Heart right ventricle (tissue), 16 donors: ENCODE data around the gene TNS3. TPM values are rescaled to one million over a fixed set of nuclear protein-coding genes. Genes with fewer than 3 reads are reported as not detected.

Source experiments
- ATAC-seq, 8 donors: fragments of 200-7000 bp; cut with Tn5 transposase; one replicate each; pipeline ENCODE4 v1.9.1; 2020; ENCODE audit warnings: mild to moderate bottlenecking in 8 of 8, moderate library complexity in 8 of 8, moderate number of reproducible peaks in 1 of 8
- DNase-seq, 2 donors: peaks; one replicate each; pipeline ENCODE4 v3.0.0-alpha.2; 2020
- H3K27ac ChIP-seq, 10 donors: fragments of 200-600 bp; sonication (generic) in 2 of 10; one replicate each; pipeline versions ENCODE4 v1.5.0 to v1.8.0; 2020 to 2022; ENCODE audit warnings: mild to moderate bottlenecking in 3 of 10
- H3K27me3 ChIP-seq, 7 donors: fragments of 200-600 bp; one replicate each; pipeline ENCODE4 v1.8.0; 2021 to 2022; ENCODE audit warnings: mild to moderate bottlenecking in 2 of 7
- H3K36me3 ChIP-seq, 9 donors: fragments of 200-600 bp; sonication (generic) in 1 of 9; one replicate each; pipeline versions ENCODE4 v1.5.0 to v1.8.0; 2020 to 2022; ENCODE audit warnings: mild to moderate bottlenecking in 2 of 9
- H3K4me1 ChIP-seq, 9 donors: fragments of 200-600 bp; sonication (generic) in 1 of 9; one replicate each; pipeline versions ENCODE4 v1.5.0 to v1.8.0; 2020 to 2022; ENCODE audit warnings: mild to moderate bottlenecking in 4 of 9
- H3K4me3 ChIP-seq, 10 donors: fragments of 200-600 bp; sonication (generic) in 2 of 10; one replicate each; pipeline versions ENCODE4 v1.5.0 to v1.8.0; 2020 to 2022; ENCODE audit warnings: mild to moderate bottlenecking in 7 of 10, moderate library complexity in 2 of 10
- H3K9me3 ChIP-seq, 11 donors: fragments of 200-600 bp in 10 of 11; sonication (generic) in 2 of 11; one replicate each; pipeline versions ENCODE4 v1.5.0 to v1.8.0; 2013 to 2022; ENCODE audit warnings: mild to moderate bottlenecking in 2 of 11, control low read depth in 1 of 11, moderate library complexity in 1 of 11
- CTCF ChIP-seq, 9 donors: fragments of 200-600 bp; sonication (generic) in 2 of 9; IDR thresholded peaks; one replicate each; pipeline versions ENCODE4 v1.5.0 to v1.8.0; 2021 to 2022; ENCODE audit warnings: antibody characterized with exemption in 9 of 9, mild to moderate bottlenecking in 5 of 9, moderate library complexity in 1 of 9
- WGBS, 2 donors: extraction: QIAGEN DNeasy Blood & Tissue Kit; methylation state at CpG; one replicate each; pipeline ENCODE4 v1.1.7; 2013; ENCODE audit warnings: inconsistent platforms in 1 of 2; 5-methylcytosine and 5-hydroxymethylcytosine counted together
- intact Hi-C, 10 donors: fragments of 100-400 bp; cut with DNase I; formaldehyde crosslinking; loops; one replicate each; pipeline versions ENCODE4 v1.11.1 to v1.14.2; 2022
- polyA plus RNA-seq, 2 donors: library from polyadenylated mRNA; stranded (reverse); fragments of 200-250 nt; gene quantifications; one replicate each; pipeline ENCODE4 v1.2.3, GENCODE V29; 2013
- total RNA-seq, 10 donors: library from RNA; stranded (reverse); fragmentation: NEBNext Ultra II Directional in 3 of 10; extraction: Animal tissue kit (Norgen Biotek cat#: 25700) in 3 of 10; gene quantifications; one replicate each; pipeline versions ENCODE4 v1.2.1 to v1.2.4, GENCODE V29; 2021 to 2023
- donor health status: Arrhythmogenic right ventricular cardiomyopathy.
- donor health status: ischemic (EF 13 %, LVEDD 7.1; RV severe dilation, severe dysfunction).
- donor health status: healthy with polysubstance abuse.
- donor health status: DM: no; HTN: yes; CAD: no.
- donor health status: DM: no; HTN: no; CAD: no.
- donor health status: ischemic (EF 25% LVEDD 6.9; RV normal size, moderate dysfunction).
- donor health status: ischemic (EF 25% LVEDD 5.7; RV mildly dilated, moderate dysfunction).
- donor health status: healthy.
- donor health status: DM: yes; HTN: yes; CAD: no.
- donor health status: Ischemic cardiomyopathy.
- donor health status: ischemic (EF 35%, LVEDD 5.7; RV mildly dilated, moderate dysfunction).
- donor health status: nonischemic (EF 11% LVEDD 7.7; RV severe dilation, severe dysfunction).
- donor health status: DM: yes; HTN: yes; CAD: no.
- donor health status: PGD.
- donor health status: ischemic (EF 29% LVEDD 5.4; RV normal size, mild dysfunction).
- donor health status: nonischemic (EF 23%, LVEDD 6.1; RV moderate dilation, normal function).

The TNS3 gene
- total and polyA plus RNA-seq, 12 donors = 6.7 to 74.2 (median 34.0) TPM

- Histone ChIP-seq H3K36me3 (peaks cover 0 to 47% (median 13%) of the 10 kb centered on the region in 9 donors), H3K27me3 (no peaks in the 10 kb centered on the region), H3K4me1 (peaks cover 5 to 48% (median 32%) of the 10 kb centered on the region in 9 donors), H3K9me3 (no peaks in the 10 kb centered on the region), H3K4me3 (no peak overlapping the region), H3K27ac (no peak overlapping the region)
- DNase-seq = no peak
- TF ChIP-seq CTCF (IDR thresholded peaks at IDR 0.05) = no peak
- intact Hi-C loops = loop anchor here in 1 of 10 donors (5.0 kb wide), 1 partner anchor 42 kb away; no protein-coding TSS in a partner anchor
- ATAC-seq = no peak
- WGBS, 2 donors = 95% methylated on average over 3 of the region's 3 CpGs
Measured at GRCh38 chr7:47369736-47370135, 212.2 kb downstream of the TNS3 start.

GRCh38 chr7:47368190-47368812, 213.6 kb downstream of the TNS3 start:
- Histone ChIP-seq H3K9me3 (no peaks in the 10 kb centered on the region), H3K27ac (no peak overlapping the region), H3K4me1 (peaks cover 0 to 34% (median 18%) of the 10 kb centered on the region in 9 donors), H3K36me3 (peaks cover 0 to 61% (median 13%) of the 10 kb centered on the region in 9 donors), H3K27me3 (no peaks in the 10 kb centered on the region), H3K4me3 (no peak overlapping the region)
- TF ChIP-seq CTCF (IDR thresholded peaks at IDR 0.05) = no peak
- intact Hi-C loops = no loop called here
- 93 to 95% methylated on average over 18 of the region's 18 CpGs for WGBS, 2 donors
- DNase-seq (no peak), ATAC-seq (no peak)

GRCh38 chr7:47367369-47367768, 214.5 kb downstream of the TNS3 start:
- intact Hi-C loops = no loop called here
- WGBS, 2 donors = 74 to 77% methylated on average over 5 of the region's 5 CpGs

GRCh38 chr7:47366960-47367359, 215.0 kb downstream of the TNS3 start:
- intact Hi-C loops = no loop called here
- H3K36me3 ChIP-seq = peaks cover 0 to 64% (median 13%) of the 10 kb centered on the region in 9 donors
- H3K27ac ChIP-seq = no peak overlapping the region
- H3K9me3 ChIP-seq = no peaks in the 10 kb centered on the region
- no peaks in the 10 kb centered on the region for H3K27me3 ChIP-seq
- TF ChIP-seq CTCF (IDR thresholded peaks at IDR 0.05) = no peak
- no peak for ATAC-seq
- H3K4me1 ChIP-seq = peaks cover 0 to 26% (median 11%) of the 10 kb centered on the region in 9 donors
- H3K4me3 ChIP-seq = no peak overlapping the region
- DNase-seq = no peak
- 94 to 97% methylated on average over 8 of the region's 8 CpGs for WGBS, 2 donors

More at GRCh38 chr7:47367369-47367768, 214.5 kb downstream of the TNS3 start:
- peaks cover 0 to 26% (median 14%) of the 10 kb centered on the region in 9 donors for H3K4me1 ChIP-seq
- H3K36me3 ChIP-seq = peaks cover 0 to 64% (median 13%) of the 10 kb centered on the region in 9 donors
- DNase-seq (no peak), ATAC-seq (no peak)
- no peaks in the 10 kb centered on the region for H3K9me3 ChIP-seq
- no peak for TF ChIP-seq CTCF (IDR thresholded peaks at IDR 0.05)
- no peak overlapping the region for H3K27ac ChIP-seq
- no peaks in the 10 kb centered on the region for H3K27me3 ChIP-seq
- H3K4me3 ChIP-seq = no peak overlapping the region
